ENCODE data around the gene ANKRD52. TPM values are rescaled to one million over a fixed set of nuclear protein-coding genes. Genes with fewer than 3 reads are reported as not detected.
A peak's percentile ranks its signal among the peaks of the same experiment; 100 is the strongest.

Gene ANKRD52
- 10 to 100 TPM; 30.5 to 48.7 (median 36.6) TPM for total RNA-seq

- peak in 1 of 2 donors; percentile 6 for TF ChIP-seq POLR2A (IDR thresholded peaks at IDR 0.05)
- peak; percentile 66 to 93 (median 90) for TF ChIP-seq CTCF (IDR thresholded peaks at IDR 0.05)
- peaks cover 0 to 22% (median 3%) of the 10 kb centered on the region in 4 donors for H3K4me1 ChIP-seq
- no peaks in the 10 kb centered on the region for H3K9me3 ChIP-seq
- DNase-seq, result peak; percentile 75 to 89 (median 87)
- H3K4me3 ChIP-seq, result peak within 1 kb of the TSS; percentile 72 to 98 (median 86)
- H3K27ac ChIP-seq, result peak within 1 kb of the TSS; percentile 79 to 92 (median 85)
- no peaks in the 10 kb centered on the region for H3K27me3 ChIP-seq
- peaks cover 0 to 26% (median 0%) of the 10 kb centered on the region in 3 donors for H3K36me3 ChIP-seq
Measured at GRCh38 chr12:56258068-56258819, at the start of gene ANKRD52. ANKRD52 (minus strand) TSS chr12:56258384; CDS start chr12:56258269, 115 bp downstream.

- no peak overlapping the region for H3K27ac ChIP-seq
- H3K4me1 ChIP-seq, result no peaks in the 10 kb centered on the region
- H3K36me3 ChIP-seq, result peaks cover 0 to 66% (median 0%) of the 10 kb centered on the region in 3 donors
- no peaks in the 10 kb centered on the region for H3K9me3 ChIP-seq
- no peak for DNase-seq
- no peak for TF ChIP-seq CTCF (IDR thresholded peaks at IDR 0.05)
- no peak for TF ChIP-seq POLR2A (IDR thresholded peaks at IDR 0.05)
- H3K27me3 ChIP-seq, result no peaks in the 10 kb centered on the region
- no peak overlapping the region for H3K4me3 ChIP-seq
Measured at GRCh38 chr12:56307221-56307965, 49.2 kb upstream of the ANKRD52 start.

GRCh38 chr12:56304872-56305590 is 46.8 kb upstream of the ANKRD52 start:
- peaks cover 0 to 45% (median 0%) of the 10 kb centered on the region in 3 donors for H3K36me3 ChIP-seq
- peaks cover 0 to 17% (median 6%) of the 10 kb centered on the region in 4 donors for H3K4me1 ChIP-seq
- H3K9me3 ChIP-seq, result no peaks in the 10 kb centered on the region
- no peak for DNase-seq
- TF ChIP-seq CTCF (IDR thresholded peaks at IDR 0.05) (no peak), POLR2A (IDR thresholded peaks at IDR 0.05) (no peak)
- H3K27ac ChIP-seq, result no peak overlapping the region
- no peaks in the 10 kb centered on the region for H3K27me3 ChIP-seq
- H3K4me3 ChIP-seq, result no peak overlapping the region

GRCh38 chr12:56304276-56304675 is 46.1 kb upstream of the ANKRD52 start:
- H3K9me3 ChIP-seq, result no peaks in the 10 kb centered on the region
- no peak overlapping the region for H3K27ac ChIP-seq
- H3K4me3 ChIP-seq, result no peak overlapping the region
- TF ChIP-seq POLR2A (IDR thresholded peaks at IDR 0.05) (no peak), CTCF (IDR thresholded peaks at IDR 0.05) (no peak)
- no peak for DNase-seq
- peaks cover 0 to 20% (median 6%) of the 10 kb centered on the region in 4 donors for H3K4me1 ChIP-seq
- no peaks in the 10 kb centered on the region for H3K27me3 ChIP-seq
- H3K36me3 ChIP-seq, result peaks cover 0 to 37% (median 0%) of the 10 kb centered on the region in 3 donors

All from Peyer's patch (tissue), 4 donors.